Right ventricle myocardium inferior (tissue), 1 donor: ENCODE data around the gene RUNDC3A. TPM values are rescaled to one million over a fixed set of nuclear protein-coding genes. Genes with fewer than 3 reads are reported as not detected.
A peak's percentile ranks its signal among the peaks of the same experiment; 100 is the strongest.
"Not testable (repeated sequence)": the region's sequence is repeated elsewhere in the genome, so short reads cannot be mapped to it uniquely, and the experiment has no call there.

Experiments
- ATAC-seq: fragments of 200-7000 bp; cut with Tn5 transposase; one replicate; pipeline ENCODE4 v1.9.1; 2020; ENCODE audit warnings: mild to moderate bottlenecking, moderate library complexity
- DNase-seq: peaks from one replicate; pipeline ENCODE4 v3.0.0; 2021; ENCODE audit errors: missing footprints
- intact Hi-C: fragments of 100-400 bp; cut with DNase I; formaldehyde crosslinking; loops from one replicate; pipeline ENCODE4 v1.11.0; 2022
- total RNA-seq: library from RNA; stranded (reverse); fragmentation: NEBNext Ultra II Directional; extraction: Animal tissue kit (Norgen Biotek cat#: 25700); gene quantifications from one replicate; pipeline ENCODE4 v1.2.1, GENCODE V29; 2021
- donor health status: DM: no; HTN: yes; CAD: no; lungs with severe emphysema.

Gene RUNDC3A
- total RNA-seq, 1 donor from 2014 or later, result 0.49 TPM

DNA sequence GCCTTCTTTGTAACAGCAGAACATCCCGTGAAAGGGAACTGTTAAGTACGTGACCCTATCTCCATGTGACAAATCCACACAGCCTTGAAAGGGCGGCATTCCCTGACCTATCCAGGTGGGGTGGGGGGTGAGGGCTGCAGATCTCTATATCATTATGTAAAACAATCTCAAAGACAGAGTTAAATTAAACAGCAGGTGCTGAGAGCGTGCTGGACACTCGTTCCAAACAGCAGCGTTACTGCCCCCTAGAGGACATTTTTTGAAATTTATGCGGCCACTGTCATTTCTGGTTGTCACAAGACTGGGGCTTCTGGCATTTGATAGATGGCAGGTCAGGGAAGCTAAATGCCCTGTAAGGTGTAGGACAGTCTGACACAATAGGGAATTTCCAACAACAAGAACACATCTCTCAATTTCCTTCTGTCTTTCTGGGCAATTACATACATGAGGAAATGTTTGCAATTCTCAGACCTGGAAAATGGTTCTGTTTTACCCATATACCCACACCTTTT lies 22.9 kb downstream of the RUNDC3A start:
- ATAC-seq (peak; percentile 21), DNase-seq (peak; percentile 50)
- intact Hi-C loops, result loop anchor here (1.0 kb wide), 1 partner anchor 121 kb away; no protein-coding TSS in a partner anchor

- DNase-seq (peak; percentile 81), ATAC-seq (peak; percentile 59)
- intact Hi-C loops, result no loop called here
Observed at GRCh38 chr17:44333371-44333770, 25.0 kb downstream of the RUNDC3A start.

DNA sequence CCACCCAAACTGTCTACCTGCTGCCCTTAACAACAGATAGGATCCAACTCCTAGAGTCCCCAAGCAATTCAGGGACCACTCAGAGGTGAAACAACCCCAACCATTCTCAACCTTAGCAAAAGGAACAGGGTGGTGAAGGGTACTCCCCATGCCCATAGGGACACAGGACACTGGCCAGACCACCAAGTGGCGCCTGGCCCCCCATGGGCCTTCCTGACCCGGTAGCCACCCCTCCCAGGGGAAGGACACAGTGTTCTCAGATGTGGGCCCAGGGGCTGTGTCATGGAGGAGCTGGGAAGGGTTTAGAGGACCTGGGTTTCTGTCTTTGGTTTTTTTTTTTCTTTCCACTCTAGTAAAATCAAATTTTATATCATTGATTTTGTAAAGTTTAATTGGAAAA lies 25.9 kb downstream of the RUNDC3A start:
- DNase-seq (no peak), ATAC-seq (no peak)
- intact Hi-C loops, result no loop called here

DNA sequence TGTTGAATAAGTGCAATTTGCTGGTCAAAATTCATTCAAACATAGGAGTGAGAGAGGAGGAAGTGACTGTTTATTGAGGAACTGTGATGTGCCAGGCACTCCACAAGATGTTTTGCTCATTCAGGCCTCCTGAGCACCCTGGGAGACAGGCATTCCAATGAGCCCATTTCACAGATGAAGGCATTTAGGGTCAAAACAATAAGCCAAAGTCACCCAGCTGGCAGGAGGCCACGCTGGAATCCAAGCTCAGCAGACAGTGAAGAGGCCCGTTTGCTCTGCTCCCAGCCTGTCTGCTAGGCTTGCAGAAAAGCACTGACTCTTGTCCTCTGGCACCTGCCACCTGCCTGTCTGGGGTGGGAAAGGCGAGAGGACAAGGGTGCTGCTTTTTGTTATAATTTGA lies 26.3 kb downstream of the RUNDC3A start:
- intact Hi-C loops, result no loop called here
- DNase-seq, result peak; percentile 33
- ATAC-seq, result no peak

- no peak for ATAC-seq
- intact Hi-C loops, result no loop called here
- peak; percentile 41 for DNase-seq
Observed at GRCh38 chr17:44335564-44335963, 27.2 kb downstream of the RUNDC3A start.

DNA sequence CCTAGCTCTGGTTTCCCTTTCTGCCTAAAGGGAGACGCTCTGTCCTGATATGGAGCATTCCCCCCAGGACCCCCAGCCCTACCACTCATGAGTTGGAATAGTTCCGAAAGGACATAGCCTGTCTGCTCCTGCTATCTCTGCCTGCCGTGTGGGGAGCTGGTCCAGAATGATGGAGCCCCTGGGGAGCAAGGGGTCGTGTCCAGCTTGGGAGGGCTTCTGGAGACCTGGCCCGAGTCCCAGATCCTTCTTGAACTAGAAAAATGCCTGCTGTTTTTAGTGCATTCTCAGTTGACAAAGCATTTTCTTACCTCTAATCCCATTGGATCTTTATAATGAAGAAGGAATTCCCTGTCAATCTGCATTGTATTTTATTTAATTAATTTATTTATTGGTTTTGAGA lies 27.6 kb downstream of the RUNDC3A start:
- intact Hi-C loops, result no loop called here
- DNase-seq (peak; percentile 21), ATAC-seq (no peak)

GRCh38 chr17:44338702-44339101 lies 30.3 kb downstream of the RUNDC3A start:
- intact Hi-C loops, result no loop called here
- peak; percentile 52 for ATAC-seq
- peak; percentile 66 for DNase-seq

DNA sequence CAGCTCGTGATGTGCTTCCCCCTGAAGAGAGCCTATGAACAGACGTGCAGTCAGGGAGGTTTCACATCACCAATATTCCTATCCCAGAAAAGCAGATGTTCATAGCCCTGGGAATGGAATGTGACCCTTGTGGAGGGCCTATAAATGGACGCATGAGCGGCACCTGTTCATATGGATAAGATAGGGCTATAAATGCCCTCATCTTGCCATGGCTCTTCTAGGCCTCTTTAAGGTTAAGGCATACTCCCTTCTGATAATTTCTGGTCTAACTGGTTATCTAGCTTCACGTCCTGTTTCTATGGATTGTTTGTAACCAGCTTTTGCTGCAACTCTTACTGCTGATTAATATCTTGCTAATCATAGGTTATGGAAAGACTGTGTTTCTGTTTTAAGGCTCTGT lies 32.2 kb downstream of the RUNDC3A start:
- DNase-seq, ATAC-seq, intact Hi-C loops: not testable (repeated sequence)

GRCh38 chr17:44343510-44344209 lies 35.3 kb downstream of the RUNDC3A start:
- ATAC-seq, result no peak
- no peak for DNase-seq
- intact Hi-C loops, result no loop called here

GRCh38 chr17:44344939-44345453 lies 36.6 kb downstream of the RUNDC3A start, which contains the start of gene GRN:
Gene GRN (plus strand): TSS chr17:44345302. CDS start chr17:44349165, 3,863 bp downstream.
- intact Hi-C loops, result no loop called here
- ATAC-seq, result peak; percentile 99
- peak; percentile 94 for DNase-seq

DNA sequence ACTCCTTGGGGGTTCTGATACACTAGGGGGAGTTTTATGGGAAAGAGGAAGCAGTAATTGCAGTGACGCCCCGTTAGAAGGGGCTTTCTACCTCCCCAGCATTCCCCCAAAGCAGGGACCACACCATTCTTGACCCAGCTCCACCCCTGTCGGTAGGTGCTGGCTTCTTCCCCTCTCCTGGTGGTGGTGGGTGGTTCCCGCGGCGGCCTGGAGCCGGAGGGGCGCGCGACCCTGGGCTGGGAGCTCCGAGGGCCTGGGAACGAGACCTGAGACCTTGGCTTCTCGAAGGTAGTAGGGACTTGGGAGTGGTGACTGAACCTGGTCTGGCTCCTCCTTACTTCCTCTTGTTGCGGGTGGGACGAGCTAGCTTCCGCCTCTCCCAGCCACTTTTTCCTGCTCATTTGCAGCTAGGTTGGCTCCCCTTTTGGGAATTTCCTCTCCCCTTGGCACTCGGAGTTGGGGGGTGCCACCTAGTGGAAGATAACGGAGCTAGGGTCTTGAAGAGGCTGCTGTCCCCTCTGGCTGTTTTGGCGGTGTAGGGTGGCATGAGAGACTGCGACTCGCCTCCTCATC lies 37.1 kb downstream of the RUNDC3A start:
- intact Hi-C loops, result no loop called here
- peak; percentile 5 for ATAC-seq
- peak; percentile 68 for DNase-seq

- ATAC-seq (no peak), DNase-seq (peak; percentile 34)
- intact Hi-C loops, result no loop called here
Observed at GRCh38 chr17:44346064-44346844, 37.9 kb downstream of the RUNDC3A start.

GRCh38 chr17:44347206-44348055 lies 39.0 kb downstream of the RUNDC3A start:
- intact Hi-C loops, ATAC-seq, DNase-seq: not testable (repeated sequence)

DNA sequence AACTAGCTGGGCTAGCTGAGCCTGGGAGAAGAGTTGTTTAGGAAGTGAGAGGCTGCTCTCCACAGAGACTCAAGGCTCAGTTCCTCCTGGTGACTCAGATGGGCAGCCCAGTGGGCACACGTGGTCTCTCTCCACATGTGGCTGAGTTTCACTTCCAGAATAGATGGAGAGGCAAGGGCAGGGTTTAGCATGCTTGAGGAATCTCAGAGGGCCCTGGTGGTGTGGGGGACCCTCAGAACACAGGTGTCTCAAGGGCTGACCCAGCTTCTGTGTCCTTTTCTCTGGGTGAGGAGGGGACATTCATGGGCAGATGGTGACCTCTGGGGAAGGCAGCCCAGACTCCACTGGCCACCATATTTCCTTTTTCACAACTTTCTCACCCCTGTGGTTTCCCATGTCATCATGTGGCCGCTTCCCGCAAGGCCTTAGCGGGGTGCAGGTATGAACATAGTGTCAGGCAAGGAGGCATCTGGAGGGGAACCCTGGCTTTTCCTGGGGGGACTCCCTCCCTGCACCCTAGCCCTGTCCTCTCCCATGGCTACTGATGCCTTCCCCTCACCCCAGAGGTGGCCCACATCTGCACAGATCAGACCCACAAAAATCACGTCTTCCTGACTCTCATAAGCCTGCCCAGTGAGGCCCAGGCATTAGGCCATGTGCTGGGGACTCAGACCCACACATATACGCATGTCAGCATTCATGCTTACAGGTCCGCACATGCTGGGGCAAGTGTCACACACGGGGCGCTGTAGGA lies 40.0 kb downstream of the RUNDC3A start:
- DNase-seq (no peak), ATAC-seq (no peak)
- intact Hi-C loops, result no loop called here

- no peak for DNase-seq
Observed at GRCh38 chr17:44348988-44349364, 40.6 kb downstream of the RUNDC3A start.

GRCh38 chr17:44349553-44350070 lies 41.2 kb downstream of the RUNDC3A start:
- no peak for ATAC-seq
- DNase-seq, result no peak
- intact Hi-C loops, result no loop called here

More at GRCh38 chr17:44348988-44349364, 40.6 kb downstream of the RUNDC3A start:
- intact Hi-C loops, result no loop called here
- ATAC-seq, result no peak

- ATAC-seq, result peak; percentile 45
- peak; percentile 84 for DNase-seq
- intact Hi-C loops, result no loop called here
Observed at GRCh38 chr17:44350733-44351226, 42.4 kb downstream of the RUNDC3A start.
